MCF 10A (cell line): Measurements from ENCODE around the gene NHERF1. TPM values are rescaled to one million over a fixed set of nuclear protein-coding genes. Genes with fewer than 3 reads are reported as not detected.

Experiments
- BruUV-seq: library from RNA; stranded (reverse); fragments of 400-500 nt; replicated peaks from 2 replicates; lab custom pipeline; 2021; lab: Mats Ljungman, UMichigan
- CTCF ChIA-PET: fragments of 300-600 bp; sonication (Branson Sonifier 250); formaldehyde crosslinking; extraction: SDS; loops from one replicate; lab custom pipeline; 2021; ENCODE audit warnings: antibody characterized with exemption, inconsistent platforms; lab: Yijun Ruan, JAX
- POLR2A ChIA-PET: fragments of 300-600, 350-650 bp; sonication (Branson Sonifier 250); formaldehyde crosslinking; extraction: SDS; loops from one replicate; lab custom pipeline; 2020; ENCODE audit warnings: antibody characterized with exemption, inconsistent platforms; lab: Yijun Ruan, JAX
- DNase-seq: peaks from one replicate; pipeline ENCODE4 v3.0.0-alpha.2; 2018; ENCODE audit not compliant: unreplicated experiment
- H3K27ac Mint-ChIP-seq: one replicate; pipeline ENCODE4 v1.8.0; 2022; ENCODE audit warnings: mild to moderate bottlenecking, low read depth, mixed read lengths; ENCODE audit not compliant: unreplicated experiment
- H3K27me3 Mint-ChIP-seq: one replicate; pipeline ENCODE4 v1.8.0; 2022; ENCODE audit warnings: mixed read lengths; ENCODE audit not compliant: insufficient read depth, unreplicated experiment
- H3K36me3 Mint-ChIP-seq: one replicate; pipeline ENCODE4 v1.8.0; 2022; ENCODE audit warnings: mild to moderate bottlenecking, moderate library complexity, mixed read lengths; ENCODE audit not compliant: insufficient read depth, unreplicated experiment
- H3K4me1 Mint-ChIP-seq: one replicate; pipeline ENCODE4 v1.8.0; 2022; ENCODE audit warnings: mixed read lengths; ENCODE audit not compliant: insufficient read depth, unreplicated experiment
- H3K4me3 Mint-ChIP-seq: one replicate; pipeline ENCODE4 v1.8.0; 2022; ENCODE audit warnings: mild to moderate bottlenecking, moderate library complexity, mixed read lengths; ENCODE audit not compliant: unreplicated experiment
- H3K9me3 Mint-ChIP-seq: one replicate; pipeline ENCODE4 v1.8.0; 2022; ENCODE audit warnings: mixed read lengths; ENCODE audit not compliant: unreplicated experiment
- intact Hi-C: fragments of 100-400 bp; cut with micrococcal nuclease; formaldehyde crosslinking; loops from 2 replicates; pipeline ENCODE4 v1.14.1; 2022
- total RNA-seq: library from RNA; stranded (reverse); gene quantifications from 2 replicates; pipeline ENCODE4 v1.2.3, GENCODE V29; 2022
- TF ChIP-seq, protein P1 (sequence below): fragments of 200-600 bp; IDR thresholded peaks from one replicate; pipeline ENCODE4 v1.8.0; 2022; ENCODE audit warnings: antibody characterized with exemption, mild to moderate bottlenecking; ENCODE audit not compliant: unreplicated experiment

The NHERF1 gene
- total RNA-seq, 1 experiment from 2014 or later: 25.3 TPM

DNA sequence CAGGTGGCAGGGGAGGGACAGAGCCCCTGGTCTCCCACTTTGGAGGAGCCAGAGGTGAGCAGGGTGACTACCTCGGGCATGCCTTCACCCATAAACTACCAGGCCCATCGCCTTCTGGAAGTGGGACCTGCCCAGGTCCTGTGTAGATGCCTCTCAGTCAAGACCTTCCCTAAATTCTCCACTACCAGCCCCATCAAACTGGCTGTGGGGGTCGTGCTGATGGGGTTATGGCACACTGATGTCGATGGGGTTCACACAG lies 17.2 kb upstream of the NHERF1 start:
- Mint-ChIP-seq H3K27ac (no peak overlapping the region), H3K36me3 (no peaks in the 10 kb centered on the region), H3K4me1 (no peaks in the 10 kb centered on the region), H3K4me3 (no peak overlapping the region), H3K27me3 (peaks cover 3% of the 10 kb centered on the region), H3K9me3 (no peaks in the 10 kb centered on the region)
- BruUV-seq: no TSS peak
- intact Hi-C loops: no loop called here
- POLR2A ChIA-PET: no interaction called here
- TF ChIP-seq, protein P1, sequence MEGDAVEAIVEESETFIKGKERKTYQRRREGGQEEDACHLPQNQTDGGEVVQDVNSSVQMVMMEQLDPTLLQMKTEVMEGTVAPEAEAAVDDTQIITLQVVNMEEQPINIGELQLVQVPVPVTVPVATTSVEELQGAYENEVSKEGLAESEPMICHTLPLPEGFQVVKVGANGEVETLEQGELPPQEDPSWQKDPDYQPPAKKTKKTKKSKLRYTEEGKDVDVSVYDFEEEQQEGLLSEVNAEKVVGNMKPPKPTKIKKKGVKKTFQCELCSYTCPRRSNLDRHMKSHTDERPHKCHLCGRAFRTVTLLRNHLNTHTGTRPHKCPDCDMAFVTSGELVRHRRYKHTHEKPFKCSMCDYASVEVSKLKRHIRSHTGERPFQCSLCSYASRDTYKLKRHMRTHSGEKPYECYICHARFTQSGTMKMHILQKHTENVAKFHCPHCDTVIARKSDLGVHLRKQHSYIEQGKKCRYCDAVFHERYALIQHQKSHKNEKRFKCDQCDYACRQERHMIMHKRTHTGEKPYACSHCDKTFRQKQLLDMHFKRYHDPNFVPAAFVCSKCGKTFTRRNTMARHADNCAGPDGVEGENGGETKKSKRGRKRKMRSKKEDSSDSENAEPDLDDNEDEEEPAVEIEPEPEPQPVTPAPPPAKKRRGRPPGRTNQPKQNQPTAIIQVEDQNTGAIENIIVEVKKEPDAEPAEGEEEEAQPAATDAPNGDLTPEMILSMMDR: no peak
- DNase-seq: no peak
- CTCF ChIA-PET: no interaction called here

DNA sequence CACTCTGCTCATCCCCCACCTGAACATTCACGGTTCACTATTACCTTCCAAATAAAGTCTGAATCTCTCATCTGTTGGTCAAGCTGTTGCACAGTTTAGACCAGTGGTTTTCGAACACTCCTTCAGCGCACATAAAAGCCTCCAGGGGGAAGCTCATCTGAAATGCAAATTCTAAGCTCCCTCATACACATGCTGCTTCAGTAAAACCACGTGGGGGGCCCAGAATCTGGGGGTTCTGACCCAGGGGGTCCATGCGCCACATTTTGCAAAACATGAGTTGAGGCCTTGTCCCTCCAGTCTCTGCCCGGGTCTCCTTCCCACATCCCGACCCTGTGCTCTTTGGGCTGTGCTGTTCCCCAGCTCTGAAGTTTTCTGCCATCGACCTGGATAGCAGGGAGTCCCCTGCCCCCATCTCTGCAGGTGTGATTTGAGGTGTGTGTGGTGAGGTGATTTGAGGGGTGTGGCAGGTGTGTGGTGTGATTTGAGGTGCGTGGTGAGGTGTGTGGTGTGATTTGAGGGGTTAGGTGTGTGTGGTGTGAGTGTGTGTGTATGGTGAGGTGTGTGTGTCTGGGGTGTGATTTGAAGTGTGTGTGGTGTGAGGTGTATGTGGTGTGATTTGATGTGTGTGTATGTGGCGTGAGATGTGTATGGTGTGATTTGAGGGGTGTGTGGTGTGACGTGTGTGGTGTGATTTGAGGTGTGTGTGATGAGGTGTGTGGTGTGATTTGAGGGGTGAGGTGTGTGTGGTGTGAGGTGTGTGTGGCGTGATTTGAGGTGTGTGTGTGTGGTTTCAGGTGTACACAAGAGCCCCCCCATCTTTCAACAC lies 16.2 kb upstream of the NHERF1 start:
- peaks cover 9% of the 10 kb centered on the region for H3K27me3 Mint-ChIP-seq
- BruUV-seq: no TSS peak
- intact Hi-C loops: no loop called here
- TF ChIP-seq, protein P1: no peak
- H3K27ac Mint-ChIP-seq: no peak overlapping the region
- H3K4me3 Mint-ChIP-seq: no peak overlapping the region
- H3K9me3 Mint-ChIP-seq: no peaks in the 10 kb centered on the region
- H3K4me1 Mint-ChIP-seq: no peaks in the 10 kb centered on the region
- H3K36me3 Mint-ChIP-seq: no peaks in the 10 kb centered on the region
- ChIA-PET CTCF (interaction anchor here (0.7 kb wide), 2 partner anchors 94 to 134 kb away, joined by 3 to 4 read pairs; no protein-coding TSS in a partner anchor), POLR2A (no interaction called here)
- no peak for DNase-seq

DNA sequence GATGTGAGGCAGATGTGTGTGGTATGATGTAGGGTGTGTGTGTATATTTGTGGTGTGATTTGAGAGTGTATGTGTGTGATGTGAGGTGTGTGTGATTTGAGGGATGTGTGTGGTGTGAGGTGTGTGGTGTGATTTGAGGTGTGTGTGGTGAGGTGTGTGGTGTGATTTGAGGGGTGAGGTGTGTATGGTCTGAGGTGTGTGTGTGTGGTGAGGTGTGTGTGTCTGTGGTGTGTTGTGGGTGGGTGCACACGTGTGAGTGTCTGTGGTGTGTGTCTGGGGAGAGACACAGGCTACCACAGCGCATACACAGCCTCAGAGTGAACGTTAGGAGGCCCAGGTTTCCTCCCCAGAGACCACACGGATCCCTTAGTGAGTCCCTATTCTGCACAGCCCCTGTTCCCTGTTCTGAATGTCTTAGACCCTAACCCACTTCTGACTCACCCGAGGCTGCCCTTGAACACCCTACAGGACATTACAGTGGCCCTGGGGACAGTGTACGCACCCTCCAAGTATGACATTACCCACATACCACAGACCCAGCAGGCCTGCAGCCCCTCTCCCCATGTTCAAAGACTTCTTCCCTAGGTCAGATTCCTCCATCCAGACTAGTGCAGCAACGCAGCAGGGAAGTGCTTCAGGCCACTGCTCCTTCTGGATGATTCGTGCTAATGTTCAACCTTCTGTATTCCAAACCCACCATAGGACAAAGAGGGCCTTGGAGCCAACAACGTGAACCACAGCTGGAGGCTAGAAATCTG lies 14.9 kb upstream of the NHERF1 start:
- BruUV-seq: no TSS peak
- Mint-ChIP-seq H3K36me3 (no peaks in the 10 kb centered on the region), H3K4me1 (no peaks in the 10 kb centered on the region), H3K4me3 (no peak overlapping the region), H3K9me3 (no peaks in the 10 kb centered on the region), H3K27me3 (peaks cover 9% of the 10 kb centered on the region), H3K27ac (no peak overlapping the region)
- ChIA-PET POLR2A (no interaction called here), CTCF (no interaction called here)
- DNase-seq: no peak
- intact Hi-C loops: no loop called here
- TF ChIP-seq, protein P1: no peak

DNA sequence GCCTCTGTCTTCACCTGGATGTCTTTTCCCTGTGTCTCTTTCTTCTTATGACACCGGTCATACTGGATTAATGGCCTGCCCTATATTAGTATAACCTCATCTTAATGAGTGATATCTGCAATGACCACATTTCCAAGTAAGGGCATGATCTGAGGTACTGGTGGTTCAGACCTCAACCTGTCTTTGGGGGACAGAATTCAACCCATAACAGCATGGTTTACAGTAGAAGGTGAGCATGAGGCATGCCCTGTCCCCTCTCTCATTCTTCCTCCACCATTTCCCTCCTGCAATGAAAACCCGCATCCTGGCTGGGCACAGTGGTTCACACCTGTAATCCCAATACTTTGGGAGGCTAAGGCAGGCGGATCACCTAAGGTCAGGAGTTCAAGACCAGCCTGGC lies 14.2 kb upstream of the NHERF1 start:
- intact Hi-C loops: no loop called here
- no peaks in the 10 kb centered on the region for H3K9me3 Mint-ChIP-seq
- H3K4me1 Mint-ChIP-seq: no peaks in the 10 kb centered on the region
- no peak overlapping the region for H3K4me3 Mint-ChIP-seq
- POLR2A ChIA-PET: no interaction called here
- TF ChIP-seq, protein P1: no peak
- H3K27ac Mint-ChIP-seq: no peak overlapping the region
- BruUV-seq: no TSS peak
- no peak for DNase-seq
- no peaks in the 10 kb centered on the region for H3K36me3 Mint-ChIP-seq
- CTCF ChIA-PET: interaction anchor here (0.8 kb wide), 1 partner anchor 57 kb away, joined by 4 read pairs; no protein-coding TSS in a partner anchor
- H3K27me3 Mint-ChIP-seq: peaks cover 14% of the 10 kb centered on the region
